Measurements from ENCODE around the gene GOLPH3.

Gene GOLPH3

DNA sequence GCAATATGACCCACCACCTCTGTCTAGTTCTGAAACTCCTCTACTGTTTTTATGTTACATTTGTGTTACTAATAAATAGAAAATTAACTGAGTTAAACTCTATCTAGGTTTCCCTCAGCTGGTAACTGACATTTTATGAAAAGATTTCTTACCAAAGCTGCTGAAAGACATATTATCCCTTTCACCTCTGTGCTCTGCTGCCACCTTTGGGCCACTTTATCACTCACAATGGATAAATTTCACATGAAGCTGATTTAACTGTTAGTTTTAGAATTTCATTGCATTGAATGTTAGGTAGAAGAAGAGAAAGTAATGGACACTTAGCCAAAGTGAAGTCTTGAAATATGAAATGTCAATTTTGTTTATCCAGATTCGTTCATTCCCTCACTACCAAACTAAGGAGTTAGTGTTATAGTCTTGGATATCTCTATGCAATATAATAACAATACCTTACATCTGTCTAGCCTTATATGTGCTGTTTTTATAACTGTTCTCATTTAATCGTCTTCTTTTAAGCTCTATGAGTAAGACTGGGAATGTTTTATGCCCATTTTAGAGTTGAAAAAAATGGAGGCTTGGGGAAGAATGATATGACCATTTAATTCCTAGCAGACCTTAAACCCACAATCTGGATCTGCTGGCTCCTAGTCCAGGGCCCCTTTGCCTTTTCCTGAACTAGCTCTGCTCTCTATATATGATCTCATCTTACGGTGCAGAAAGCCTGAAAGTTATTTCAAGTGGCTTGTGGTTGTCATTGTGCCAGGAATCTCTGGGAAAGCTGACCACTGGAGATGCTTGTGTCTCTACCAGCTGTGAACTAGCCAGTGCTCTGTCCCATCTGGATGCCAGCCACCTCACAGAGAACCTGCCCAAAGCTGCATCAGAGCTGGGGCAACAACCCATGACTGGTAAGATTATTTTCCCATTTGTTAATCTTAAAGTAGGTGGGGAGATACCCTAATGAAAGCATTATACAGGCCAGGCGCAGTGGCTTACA, 97.1 kb downstream of the GOLPH3 start:
- Histone ChIP-seq H3K27me3 (ENCODE audit: low read depth) (no peaks in the 10 kb centered on the region), H3K36me3 (replicated peaks) (no peaks in the 10 kb centered on the region), H3K4me1 (no peaks in the 10 kb centered on the region), H3K4me3 (no peak overlapping the region), H3K9me3 (no peaks in the 10 kb centered on the region)
- in situ Hi-C loops (cut with MboI; ENCODE audit: low sequenced_read_pairs): no loop called here
- peak; percentile 71 to 73 for DNase-seq (ENCODE audit: low spot score in 2 of 2)

Data from HAP-1 (cell line).